ENCODE measurements around the gene SP140. TPM values are rescaled to one million over a fixed set of nuclear protein-coding genes. Genes with fewer than 3 reads are reported as not detected.
A peak's percentile ranks its signal among the peaks of the same experiment; 100 is the strongest.
"Not testable (repeated sequence)": the region's sequence is repeated elsewhere in the genome, so short reads cannot be mapped to it uniquely, and the experiment has no call there.

The SP140 gene
- total RNA-seq, 2 experiments from 2014 or later, result 4.8 to 6.4 TPM

GRCh38 chr2:230258483-230258882, 32.9 kb downstream of the SP140 start:
- no TSS peak for BruUV-seq (replicated peaks)
- CTCF ChIA-PET (ENCODE audit: unreplicated experiment), result no interaction called here

GRCh38 chr2:230262246-230262645, 36.7 kb downstream of the SP140 start:
- ChIA-PET POLR2A (no interaction called here), CTCF (ENCODE audit: unreplicated experiment) (no interaction called here)
- Histone ChIP-seq H3K27ac (ENCODE audit: low read depth, low read length, poor library complexity, severe bottlenecking) (no peak overlapping the region), H3K79me2 (ENCODE audit: insufficient read depth, low read depth, low read length) (no peaks in the 10 kb centered on the region), H3K9me3 (ENCODE audit: low read length) (no peaks in the 10 kb centered on the region), H3K36me3 (ENCODE audit: insufficient read depth, low read length) (no peaks in the 10 kb centered on the region), H4K20me1 (ENCODE audit: insufficient read depth, low read length) (no peaks in the 10 kb centered on the region), H3K4me2 (ENCODE audit: low read length) (peak overlapping the region; percentile 34; the same call in 1 of the 2 replicates), H2AFZ (ENCODE audit: low read length) (no peak overlapping the region), H3K4me3 (ENCODE audit: low read depth, low read length, poor library complexity, severe bottlenecking) (no peak overlapping the region), H3K4me1 (ENCODE audit: insufficient read depth, low read length, poor library complexity, severe bottlenecking) (peaks cover 7% of the 10 kb centered on the region), H3K9me2 (ENCODE audit: insufficient read depth, low read length) (no peaks in the 10 kb centered on the region)
- BruUV-seq (replicated peaks), result no TSS peak
- intact Hi-C loops (cut with micrococcal nuclease; ENCODE audit: unreplicated experiment), result no loop called here
- no peak for DNase-seq (ENCODE audit: low spot score)
- no peak for TF ChIP-seq EZH2phosphoT487 (IDR thresholded peaks at IDR 0.05; ENCODE audit: borderline replicate concordance, low read depth, low read length)
- TF ChIP-seq CTCF (conservative IDR thresholded peaks at IDR 0.05; ENCODE audit: low read length), result no peak

More at GRCh38 chr2:230258483-230258882, 32.9 kb downstream of the SP140 start:
- Histone ChIP-seq H3K4me1 (ENCODE audit: insufficient read depth, low read length, poor library complexity, severe bottlenecking) (peaks cover 7% of the 10 kb centered on the region), H3K36me3 (ENCODE audit: insufficient read depth, low read length) (no peaks in the 10 kb centered on the region), H3K9me2 (ENCODE audit: insufficient read depth, low read length) (no peaks in the 10 kb centered on the region), H2AFZ (ENCODE audit: low read length) (no peak overlapping the region), H3K27ac (ENCODE audit: low read depth, low read length, poor library complexity, severe bottlenecking) (no peak overlapping the region), H3K79me2 (ENCODE audit: insufficient read depth, low read depth, low read length) (no peaks in the 10 kb centered on the region), H3K4me3 (ENCODE audit: low read depth, low read length, poor library complexity, severe bottlenecking) (no peak overlapping the region), H4K20me1 (ENCODE audit: insufficient read depth, low read length) (no peaks in the 10 kb centered on the region), H3K4me2 (ENCODE audit: low read length) (no peak overlapping the region), H3K9me3 (ENCODE audit: low read length) (no peaks in the 10 kb centered on the region)
- no peak for DNase-seq (ENCODE audit: low spot score)
- POLR2A ChIA-PET, result no interaction called here
- TF ChIP-seq EZH2phosphoT487 (IDR thresholded peaks at IDR 0.05; ENCODE audit: borderline replicate concordance, low read depth, low read length), result no peak
- no peak for TF ChIP-seq CTCF (conservative IDR thresholded peaks at IDR 0.05; ENCODE audit: low read length)
- intact Hi-C loops (cut with micrococcal nuclease; ENCODE audit: unreplicated experiment), result no loop called here

- H4K20me1 ChIP-seq (ENCODE audit: insufficient read depth, low read length); CTCF ChIA-PET (ENCODE audit: unreplicated experiment); H3K4me2 ChIP-seq (ENCODE audit: low read length); intact Hi-C loops (cut with micrococcal nuclease; ENCODE audit: unreplicated experiment); H3K9me2 ChIP-seq (ENCODE audit: insufficient read depth, low read length); H3K27ac ChIP-seq (ENCODE audit: low read depth, low read length, poor library complexity, severe bottlenecking); H3K79me2 ChIP-seq (ENCODE audit: insufficient read depth, low read depth, low read length); BruUV-seq (replicated peaks); H2AFZ ChIP-seq (ENCODE audit: low read length); H3K36me3 ChIP-seq (ENCODE audit: insufficient read depth, low read length); H3K4me1 ChIP-seq (ENCODE audit: insufficient read depth, low read length, poor library complexity, severe bottlenecking); POLR2A ChIA-PET; H3K9me3 ChIP-seq (ENCODE audit: low read length); H3K4me3 ChIP-seq (ENCODE audit: low read depth, low read length, poor library complexity, severe bottlenecking); DNase-seq (ENCODE audit: low spot score): not testable (repeated sequence)
Observed at GRCh38 chr2:230264945-230265344, 39.4 kb downstream of the SP140 start.

Data from OCI-LY7 (cell line).